Testis (tissue), 3 donors: ENCODE measurements around the gene KIF17. TPM values are rescaled to one million over a fixed set of nuclear protein-coding genes. Genes with fewer than 3 reads are reported as not detected.

Experiments
- DNase-seq: peaks from one replicate; pipeline ENCODE4 v3.0.0-alpha.2; 2019
- H3K27ac ChIP-seq, 2 donors: fragments of 200-600 bp; sonication (generic); one replicate each; pipeline ENCODE4 v1.5.1; 2019
- H3K27me3 ChIP-seq: fragments of 200-600 bp; sonication (generic); one replicate; pipeline ENCODE4 v1.5.1; 2019
- H3K36me3 ChIP-seq: fragments of 200-600 bp; sonication (generic); one replicate; pipeline ENCODE4 v1.5.1; 2017; ENCODE audit warnings: low read depth; ENCODE audit errors: missing control alignments
- H3K4me1 ChIP-seq: fragments of 200-600 bp; sonication (generic); one replicate; pipeline ENCODE4 v1.5.1; 2019
- H3K4me3 ChIP-seq, 2 donors: fragments of 200-600 bp; sonication (generic); one replicate each; pipeline ENCODE4 v1.5.1; 2017 to 2019
- H3K9me3 ChIP-seq: fragments of 200-600 bp; sonication (generic); one replicate; pipeline ENCODE4 v1.5.1; 2017
- POLR2A ChIP-seq: fragments of 450-650 bp; IDR thresholded peaks from one replicate; pipeline ENCODE4 v1.6.1; 2017; ENCODE audit warnings: antibody characterized with exemption, mild to moderate bottlenecking, moderate library complexity
- WGBS, 2 donors: methylation state at CpG; one replicate each; pipeline ENCODE4 v1.1.5; 2018; 5-methylcytosine and 5-hydroxymethylcytosine counted together
- intact Hi-C: fragments of 100-400 bp; cut with DNase I; formaldehyde crosslinking; loops from one replicate; pipeline ENCODE4 v1.15.1; 2023; ENCODE audit warnings: low total_unique reads
- polyA plus RNA-seq: library from polyadenylated mRNA; stranded (reverse); fragments of 350-450 nt; fragmentation: Illumina TruSeq; extraction: RNeasy Lipid Tissue Mini Kit (QIAGEN cat#74804); gene quantifications from one replicate; pipeline ENCODE4 v1.2.3, GENCODE V29; 2014; ENCODE audit warnings: low read depth, low replicate concordance; ENCODE audit not compliant: insufficient read depth
- total RNA-seq, 2 donors: library from RNA; depleted of rRNA; stranded (reverse); fragments of >200 nt; gene quantifications; one replicate each; pipeline ENCODE4 v1.2.3, GENCODE V29; 2016
- TF ChIP-seq, protein P1 (sequence below), 3 experiments: fragments of 450-650 bp in 2 of 3; fragments of 200-600 bp in 1 of 3; sonication (generic) in 1 of 3; IDR thresholded peaks; one replicate each; pipeline ENCODE4 v1.5.1; 2016 to 2019; ENCODE audit warnings: antibody characterized with exemption in 3 of 3, mild to moderate bottlenecking in 2 of 3, moderate library complexity in 1 of 3

The KIF17 gene
- total and polyA plus RNA-seq, 3 donors from 2014 or later: 36.1 to 80.2 (median 54.1) TPM

DNA sequence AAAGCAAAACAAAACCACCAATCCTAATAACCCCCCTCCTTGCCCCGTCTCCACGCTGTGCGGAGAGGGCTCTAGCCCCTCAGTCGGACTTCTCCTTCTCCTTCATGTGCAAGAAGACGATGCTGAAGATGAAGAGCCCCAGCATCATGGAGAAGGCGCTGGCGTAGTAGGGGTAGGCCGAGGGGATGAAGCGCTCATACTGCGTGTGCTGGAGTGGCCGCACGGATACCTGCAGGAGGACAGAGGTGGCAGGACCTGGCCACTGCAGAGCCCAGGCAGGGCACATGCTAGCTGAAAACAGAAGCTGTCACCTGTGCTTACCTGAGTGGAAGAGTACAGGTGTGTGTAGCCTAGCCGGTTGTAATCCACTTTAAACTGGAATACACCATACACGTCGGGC, 65.5 kb downstream of the KIF17 start:
- no peaks in the 10 kb centered on the region for H3K36me3 ChIP-seq
- intact Hi-C loops: no loop called here
- no peaks in the 10 kb centered on the region for H3K9me3 ChIP-seq
- no peak for DNase-seq
- H3K4me1 ChIP-seq: peaks cover 7% of the 10 kb centered on the region
- 94 to 96% methylated on average over 15 of the region's 15 CpGs for WGBS, 2 donors
- no peak overlapping the region for H3K27ac ChIP-seq
- no peaks in the 10 kb centered on the region for H3K27me3 ChIP-seq
- TF ChIP-seq POLR2A: no peak
- TF ChIP-seq, protein P1, sequence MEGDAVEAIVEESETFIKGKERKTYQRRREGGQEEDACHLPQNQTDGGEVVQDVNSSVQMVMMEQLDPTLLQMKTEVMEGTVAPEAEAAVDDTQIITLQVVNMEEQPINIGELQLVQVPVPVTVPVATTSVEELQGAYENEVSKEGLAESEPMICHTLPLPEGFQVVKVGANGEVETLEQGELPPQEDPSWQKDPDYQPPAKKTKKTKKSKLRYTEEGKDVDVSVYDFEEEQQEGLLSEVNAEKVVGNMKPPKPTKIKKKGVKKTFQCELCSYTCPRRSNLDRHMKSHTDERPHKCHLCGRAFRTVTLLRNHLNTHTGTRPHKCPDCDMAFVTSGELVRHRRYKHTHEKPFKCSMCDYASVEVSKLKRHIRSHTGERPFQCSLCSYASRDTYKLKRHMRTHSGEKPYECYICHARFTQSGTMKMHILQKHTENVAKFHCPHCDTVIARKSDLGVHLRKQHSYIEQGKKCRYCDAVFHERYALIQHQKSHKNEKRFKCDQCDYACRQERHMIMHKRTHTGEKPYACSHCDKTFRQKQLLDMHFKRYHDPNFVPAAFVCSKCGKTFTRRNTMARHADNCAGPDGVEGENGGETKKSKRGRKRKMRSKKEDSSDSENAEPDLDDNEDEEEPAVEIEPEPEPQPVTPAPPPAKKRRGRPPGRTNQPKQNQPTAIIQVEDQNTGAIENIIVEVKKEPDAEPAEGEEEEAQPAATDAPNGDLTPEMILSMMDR (IDR thresholded peaks at IDR 0.05): no peak
- H3K4me3 ChIP-seq: no peak overlapping the region

DNA sequence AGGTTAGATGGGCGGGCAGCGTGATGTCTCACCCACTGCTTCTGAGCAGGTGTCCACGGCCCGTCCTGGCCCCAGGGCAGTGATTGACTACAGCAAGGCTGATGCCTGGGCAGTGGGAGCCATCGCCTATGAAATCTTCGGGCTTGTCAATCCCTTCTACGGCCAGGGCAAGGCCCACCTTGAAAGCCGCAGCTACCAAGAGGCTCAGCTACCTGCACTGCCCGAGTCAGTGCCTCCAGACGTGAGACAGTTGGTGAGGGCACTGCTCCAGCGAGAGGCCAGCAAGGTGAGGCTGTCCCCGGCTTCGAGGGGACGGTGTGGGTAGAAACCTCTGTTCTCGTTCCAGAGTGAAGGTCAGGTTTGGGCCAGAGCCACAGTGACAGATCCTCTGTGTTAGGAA, 68.9 kb downstream of the KIF17 start:
- peaks cover under 1% of the 10 kb centered on the region for H3K4me1 ChIP-seq
- H3K4me3 ChIP-seq: no peak overlapping the region
- intact Hi-C loops: loop anchor here (10.0 kb wide), 1 partner anchor 124 kb away; no protein-coding TSS in a partner anchor
- H3K27me3 ChIP-seq: no peaks in the 10 kb centered on the region
- TF ChIP-seq, protein P1 (IDR thresholded peaks at IDR 0.05): no peak
- TF ChIP-seq POLR2A: no peak
- DNase-seq: no peak
- H3K9me3 ChIP-seq: no peaks in the 10 kb centered on the region
- 89 to 96% methylated on average over 11 to 15 of the region's 15 CpGs for WGBS, 2 donors
- H3K27ac ChIP-seq: no peak overlapping the region
- H3K36me3 ChIP-seq: no peaks in the 10 kb centered on the region

DNA sequence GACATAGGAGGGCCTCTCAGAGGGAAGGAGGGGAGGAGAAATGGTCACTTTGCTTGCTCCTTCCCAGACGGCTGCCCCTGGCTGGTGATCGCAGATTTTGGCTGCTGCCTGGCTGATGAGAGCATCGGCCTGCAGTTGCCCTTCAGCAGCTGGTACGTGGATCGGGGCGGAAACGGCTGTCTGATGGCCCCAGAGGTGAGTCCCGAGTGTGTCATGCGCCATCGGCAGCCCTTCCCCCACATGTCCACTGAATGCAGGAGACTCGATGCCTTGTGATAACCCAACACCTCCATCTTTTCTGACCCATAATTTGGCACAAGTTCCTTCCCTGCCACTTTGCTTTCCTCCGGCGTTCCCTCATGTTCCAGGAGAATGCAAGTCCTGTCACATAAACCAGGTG, 69.4 kb downstream of the KIF17 start:
- TF ChIP-seq, protein P1 (IDR thresholded peaks at IDR 0.05): no peak
- TF ChIP-seq POLR2A: no peak
- no peaks in the 10 kb centered on the region for H3K36me3 ChIP-seq
- DNase-seq: no peak
- intact Hi-C loops: loop anchor here (10.0 kb wide), 1 partner anchor 124 kb away; no protein-coding TSS in a partner anchor
- no peak overlapping the region for H3K4me3 ChIP-seq
- no peaks in the 10 kb centered on the region for H3K4me1 ChIP-seq
- no peaks in the 10 kb centered on the region for H3K9me3 ChIP-seq
- H3K27me3 ChIP-seq: no peaks in the 10 kb centered on the region
- H3K27ac ChIP-seq: no peak overlapping the region
- whole genome bisulfite sequencing, 2 donors: 90 to 94% methylated on average over 13 of the region's 13 CpGs

GRCh38 chr1:20645414-20645813, 72.4 kb downstream of the KIF17 start:
- DNase-seq: no peak
- Histone ChIP-seq H3K4me3 (no peak overlapping the region), H3K4me1 (no peaks in the 10 kb centered on the region), H3K27ac (no peak overlapping the region), H3K9me3 (no peaks in the 10 kb centered on the region), H3K27me3 (no peaks in the 10 kb centered on the region), H3K36me3 (no peaks in the 10 kb centered on the region)
- intact Hi-C loops: loop anchor here (10.0 kb wide), 1 partner anchor 121 kb away; no protein-coding TSS in a partner anchor
- WGBS, 2 donors: 85 to 87% methylated on average over 14 of the region's 14 CpGs
- TF ChIP-seq, protein P1 (IDR thresholded peaks at IDR 0.05): no peak
- no peak for TF ChIP-seq POLR2A

GRCh38 chr1:20644416-20644815, 73.4 kb downstream of the KIF17 start:
- Histone ChIP-seq H3K4me1 (no peaks in the 10 kb centered on the region), H3K27me3 (no peaks in the 10 kb centered on the region), H3K9me3 (no peaks in the 10 kb centered on the region), H3K4me3 (no peak overlapping the region), H3K36me3 (no peaks in the 10 kb centered on the region), H3K27ac (no peak overlapping the region)
- DNase-seq: no peak
- TF ChIP-seq, protein P1 (IDR thresholded peaks at IDR 0.05): no peak
- TF ChIP-seq POLR2A: no peak
- 89 to 94% methylated on average over 9 to 13 of the region's 13 CpGs for WGBS, 2 donors
- intact Hi-C loops: loop anchor here (10.0 kb wide), 1 partner anchor 120 kb away; no protein-coding TSS in a partner anchor
